Tibial artery (tissue), 4 donors: Measurements from ENCODE around the gene SPINK4.

Experiments
- DNase-seq, 2 donors: peaks; one replicate each; pipeline ENCODE4 v3.0.0-alpha.2; 2019
- H3K27ac ChIP-seq, 2 donors: fragments of 200-600 bp; sonication (generic) in 1 of 2; 1 replicate in 1 of 2; 2 replicates in 1 of 2; pipeline ENCODE4 v1.5.1; 2018 to 2019; ENCODE audit warnings: mild to moderate bottlenecking in 1 of 2
- H3K27me3 ChIP-seq, 2 donors: fragments of 200-600 bp; sonication (generic) in 1 of 2; one replicate each; pipeline versions ENCODE4 v1.5.1 to v1.6.0; 2016 to 2019
- H3K36me3 ChIP-seq, 3 donors: fragments of 200-600 bp; sonication (generic) in 2 of 3; one replicate each; pipeline ENCODE4 v1.5.1; 2016 to 2019; ENCODE audit warnings: mild to moderate bottlenecking in 2 of 3
- H3K4me1 ChIP-seq, 4 donors: fragments of 200-600 bp; sonication (generic) in 2 of 4; 1 replicate in 3 of 4; 2 replicates in 1 of 4; pipeline ENCODE4 v1.5.1; 2016 to 2019
- H3K4me3 ChIP-seq, 2 donors: fragments of 200-600 bp; sonication (generic) in 1 of 2; 1 replicate in 1 of 2; 2 replicates in 1 of 2; pipeline ENCODE4 v1.5.1; 2018 to 2019; ENCODE audit warnings: mild to moderate bottlenecking in 2 of 2
- H3K9me3 ChIP-seq, 3 donors: fragments of 200-600 bp; sonication (generic) in 1 of 3; one replicate each; pipeline ENCODE4 v1.5.1; 2016 to 2019
- CTCF ChIP-seq, 2 experiments: fragments of 200-600 bp in 1 of 2; fragments of 450-650 bp in 1 of 2; IDR thresholded peaks; one replicate each; pipeline ENCODE4 v1.5.1; 2017 to 2019; ENCODE audit warnings: antibody characterized with exemption in 2 of 2, mild to moderate bottlenecking in 1 of 2, moderate library complexity in 1 of 2
- intact Hi-C: fragments of 100-400 bp; cut with DNase I; formaldehyde crosslinking; loops from one replicate; pipeline ENCODE4 v1.15.0; 2023; ENCODE audit warnings: low total_unique reads

SPINK4 gene

GRCh38 chr9:33270146-33270545 is 30.2 kb downstream of the SPINK4 start:
- DNase-seq: no peak
- Histone ChIP-seq H3K4me1 (peaks cover 0 to 16% (median 12%) of the 10 kb centered on the region in 4 donors), H3K36me3 (peaks cover 45 to 86% (median 73%) of the 10 kb centered on the region in 3 donors), H3K9me3 (no peaks in the 10 kb centered on the region), H3K4me3 (no peak overlapping the region), H3K27me3 (no peaks in the 10 kb centered on the region), H3K27ac (no peak overlapping the region)
- TF ChIP-seq CTCF (IDR thresholded peaks at IDR 0.05): no peak
- intact Hi-C loops: no loop called here

GRCh38 chr9:33272061-33272460 is 32.1 kb downstream of the SPINK4 start:
- no peak for TF ChIP-seq CTCF (IDR thresholded peaks at IDR 0.05)
- H3K36me3 ChIP-seq: peaks cover 64 to 99% (median 83%) of the 10 kb centered on the region in 3 donors
- no peak overlapping the region for H3K4me3 ChIP-seq
- H3K27ac ChIP-seq: no peak overlapping the region
- no peaks in the 10 kb centered on the region for H3K9me3 ChIP-seq
- intact Hi-C loops: no loop called here
- no peaks in the 10 kb centered on the region for H3K4me1 ChIP-seq
- no peak for DNase-seq
- H3K27me3 ChIP-seq: no peaks in the 10 kb centered on the region

- Histone ChIP-seq H3K27ac (no peak overlapping the region), H3K4me3 (no peak overlapping the region), H3K27me3 (no peaks in the 10 kb centered on the region), H3K4me1 (no peaks in the 10 kb centered on the region), H3K9me3 (no peaks in the 10 kb centered on the region), H3K36me3 (peaks cover 74 to 99% (median 88%) of the 10 kb centered on the region in 3 donors)
- intact Hi-C loops: no loop called here
- no peak for DNase-seq
- no peak for TF ChIP-seq CTCF (IDR thresholded peaks at IDR 0.05)
These were observed 33.5 kb downstream of the SPINK4 start for GRCh38 chr9:33273266-33273971.

- H3K9me3 ChIP-seq: no peaks in the 10 kb centered on the region
- TF ChIP-seq CTCF (IDR thresholded peaks at IDR 0.05): no peak
- H3K27ac ChIP-seq: no peak overlapping the region
- DNase-seq: no peak
- H3K36me3 ChIP-seq: peaks cover 80 to 99% (median 91%) of the 10 kb centered on the region in 3 donors
- H3K27me3 ChIP-seq: no peaks in the 10 kb centered on the region
- no peaks in the 10 kb centered on the region for H3K4me1 ChIP-seq
- no peak overlapping the region for H3K4me3 ChIP-seq
- intact Hi-C loops: no loop called here
These were observed 34.0 kb downstream of the SPINK4 start for GRCh38 chr9:33273972-33274328.

GRCh38 chr9:33277484-33277883 is 37.5 kb downstream of the SPINK4 start:
- H3K4me3 ChIP-seq: no peak overlapping the region
- no peak for DNase-seq
- peaks cover 83 to 99% (median 86%) of the 10 kb centered on the region in 3 donors for H3K36me3 ChIP-seq
- intact Hi-C loops: no loop called here
- H3K27ac ChIP-seq: no peak overlapping the region
- TF ChIP-seq CTCF (IDR thresholded peaks at IDR 0.05): no peak
- no peaks in the 10 kb centered on the region for H3K27me3 ChIP-seq
- H3K4me1 ChIP-seq: no peaks in the 10 kb centered on the region
- no peaks in the 10 kb centered on the region for H3K9me3 ChIP-seq
